Stimulated activated CD8-positive, alpha-beta memory T cell treated with anti-CD3 and anti-CD28 coated beads, Interleukin-15, amount 100 ng/mL, for 4 hours (primary cell): ENCODE results near the gene STEAP1B.
"Not testable (repeated sequence)": the region's sequence is repeated elsewhere in the genome, so short reads cannot be mapped to it uniquely, and the experiment has no call there.

Experiments used
- DNase-seq, 2 donors: peaks; one replicate each; pipeline ENCODE4 v3.0.0-alpha.2; 2020; ENCODE audit warnings: low read depth in 2 of 2

Gene STEAP1B

GRCh38 chr7:22496912-22497311, 3.1 kb downstream of the STEAP1B start:
- not testable (repeated sequence) for DNase-seq

DNA sequence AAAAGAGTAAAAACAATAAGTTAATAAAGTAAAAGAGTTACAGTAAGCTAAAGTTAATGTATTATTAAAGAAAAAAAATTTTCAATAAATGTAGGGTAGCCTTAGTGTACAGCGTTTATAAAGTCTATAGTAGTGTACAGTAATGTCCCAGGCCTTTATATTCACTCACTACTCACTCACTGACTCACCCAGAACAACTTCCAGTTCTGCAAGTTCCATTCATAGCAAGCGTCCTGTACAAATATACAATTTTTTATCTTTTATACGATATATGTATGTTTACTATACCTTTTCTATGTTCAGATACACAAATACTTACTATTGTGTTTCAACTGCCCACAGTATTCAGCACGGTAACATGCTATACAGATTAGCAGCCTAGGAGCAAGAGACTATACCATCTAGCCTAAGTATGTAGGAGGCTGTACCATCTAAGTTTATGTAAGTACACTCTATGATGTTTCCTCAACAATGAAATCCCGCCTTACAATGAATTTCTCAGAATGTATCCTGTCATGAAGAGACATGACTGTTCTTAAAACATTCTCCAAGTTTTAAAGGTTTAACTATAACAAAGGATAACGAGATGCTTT, 3.6 kb downstream of the STEAP1B start:
- DNase-seq = not testable (repeated sequence)

- not testable (repeated sequence) for DNase-seq
Measured at GRCh38 chr7:22493160-22493925, 6.6 kb downstream of the STEAP1B start.

DNA sequence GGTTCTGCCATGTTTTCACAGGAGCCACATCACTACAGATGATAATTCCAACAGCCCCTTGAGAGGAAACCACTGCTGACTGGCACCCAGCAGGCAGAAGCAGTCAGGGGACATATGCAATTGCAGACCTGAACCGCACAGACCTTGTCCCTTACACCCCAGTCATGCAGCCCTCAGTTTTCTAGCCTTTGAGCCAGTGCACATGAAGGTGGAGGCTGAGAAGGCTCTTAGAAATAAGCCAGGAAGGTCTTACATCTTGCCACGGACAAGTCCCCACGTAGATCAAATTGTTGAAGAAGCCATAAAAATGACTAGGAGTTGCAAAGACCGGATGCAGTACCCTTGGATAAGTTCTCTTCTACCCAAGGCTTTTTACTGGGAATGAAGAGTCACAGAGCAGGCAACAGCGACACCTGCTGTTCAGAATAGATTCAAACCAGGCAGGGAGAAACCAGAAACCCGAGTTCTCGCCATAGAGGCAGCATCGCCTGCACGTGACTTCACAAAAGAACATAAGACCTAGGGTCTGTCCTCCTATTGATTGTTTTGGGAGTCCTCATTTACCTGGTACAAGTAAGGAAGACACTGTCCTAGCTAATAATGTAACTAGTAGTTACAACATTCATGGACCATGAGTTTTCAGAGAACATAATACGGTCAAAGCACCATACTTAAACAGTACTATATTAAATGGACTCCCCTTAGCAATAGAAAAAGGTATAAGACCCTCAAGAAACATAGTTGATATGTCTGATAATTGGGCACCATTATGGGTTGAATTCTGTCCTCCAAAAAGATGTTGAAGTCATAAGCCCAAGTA, 11.1 kb downstream of the STEAP1B start:
- no peak for DNase-seq

DNA sequence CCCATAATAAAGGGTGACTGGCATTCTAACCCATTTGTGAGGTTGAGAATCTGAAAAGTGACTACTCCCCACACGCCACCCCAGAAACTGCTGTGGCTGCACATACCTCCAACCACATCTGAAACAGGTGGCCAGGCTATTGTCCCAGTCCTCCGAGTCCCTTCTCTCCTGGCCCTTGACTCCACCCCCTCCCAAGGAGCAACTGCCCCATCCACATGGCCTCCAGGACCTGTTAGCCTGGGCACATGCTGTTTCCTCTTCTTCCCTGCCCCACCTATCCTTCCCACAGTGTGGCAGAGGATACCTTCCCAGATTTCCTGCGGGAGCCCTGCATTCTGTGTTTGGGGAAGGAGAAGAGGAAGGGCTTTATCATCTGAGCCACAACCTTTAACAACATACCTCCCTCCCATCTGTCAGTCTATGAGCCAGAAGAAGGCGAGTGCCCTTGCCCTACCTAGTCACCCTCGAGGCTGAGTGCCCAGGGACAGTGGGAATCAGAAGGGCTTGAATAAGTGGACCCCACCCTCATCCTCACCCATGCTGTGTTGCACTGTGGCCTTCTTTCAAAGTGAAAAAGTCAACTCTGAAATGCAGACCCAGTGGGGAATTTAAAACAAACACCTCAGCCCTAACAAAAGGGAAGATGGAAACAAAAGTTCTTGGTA, 11.9 kb downstream of the STEAP1B start:
- DNase-seq = no peak

DNA sequence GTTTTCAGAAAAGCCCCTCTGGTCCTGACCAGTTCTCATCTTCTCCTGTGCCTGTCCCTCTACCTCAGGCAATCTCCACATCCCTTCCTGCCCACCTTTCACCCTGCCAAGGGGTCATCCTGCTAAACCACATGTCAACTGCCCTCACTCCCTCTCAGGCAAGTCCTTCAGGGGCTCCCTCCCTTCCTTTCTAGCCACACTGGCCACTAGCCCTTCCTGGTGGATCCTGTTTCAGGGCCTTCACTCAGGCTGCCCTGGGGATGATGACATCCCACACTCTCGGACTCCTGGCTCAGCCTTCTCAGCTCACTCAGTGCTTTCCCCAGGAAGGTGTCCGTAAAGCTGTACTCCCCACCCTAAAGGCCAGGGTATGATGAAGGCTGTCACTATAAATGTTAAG, 13.4 kb downstream of the STEAP1B start:
- DNase-seq = no peak

DNA sequence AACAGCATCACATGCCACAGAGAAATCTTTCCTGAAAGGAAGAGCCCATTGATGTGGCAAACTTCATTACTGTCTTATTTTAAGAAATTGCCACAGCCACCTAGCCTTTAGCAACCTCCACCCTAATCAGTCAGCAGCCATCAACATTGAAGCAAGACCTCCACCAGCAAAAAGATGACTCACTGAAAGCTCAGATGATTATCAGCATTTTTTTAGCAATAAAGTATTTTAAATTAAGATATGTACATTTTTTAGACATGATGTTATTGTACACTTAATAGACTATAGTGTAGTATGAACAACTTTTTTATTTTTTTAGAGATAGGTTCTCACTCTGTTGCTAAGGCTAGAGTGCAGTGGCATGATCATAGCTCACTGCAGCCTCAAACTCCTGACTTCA, 14.8 kb downstream of the STEAP1B start:
- no peak for DNase-seq

DNA sequence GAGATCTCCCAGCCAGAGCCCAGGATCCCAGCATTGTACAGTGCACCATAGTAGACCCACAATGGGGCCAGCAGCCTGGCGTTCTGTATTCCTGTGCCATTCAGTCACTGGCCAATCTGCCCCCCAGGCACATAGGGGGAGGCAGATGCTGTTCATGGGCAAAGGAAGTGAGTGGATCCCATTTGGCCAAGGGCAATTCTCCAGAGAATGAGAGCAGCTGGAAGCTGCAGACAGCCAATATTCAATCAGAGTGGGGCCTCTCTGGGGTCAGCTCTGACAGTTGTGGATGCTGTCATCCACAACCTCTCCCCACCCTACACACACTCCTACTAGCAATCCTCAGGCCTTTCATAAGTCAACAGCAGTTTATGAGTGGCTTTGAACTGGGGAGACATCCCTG, 17.5 kb downstream of the STEAP1B start:
- DNase-seq = no peak

DNA sequence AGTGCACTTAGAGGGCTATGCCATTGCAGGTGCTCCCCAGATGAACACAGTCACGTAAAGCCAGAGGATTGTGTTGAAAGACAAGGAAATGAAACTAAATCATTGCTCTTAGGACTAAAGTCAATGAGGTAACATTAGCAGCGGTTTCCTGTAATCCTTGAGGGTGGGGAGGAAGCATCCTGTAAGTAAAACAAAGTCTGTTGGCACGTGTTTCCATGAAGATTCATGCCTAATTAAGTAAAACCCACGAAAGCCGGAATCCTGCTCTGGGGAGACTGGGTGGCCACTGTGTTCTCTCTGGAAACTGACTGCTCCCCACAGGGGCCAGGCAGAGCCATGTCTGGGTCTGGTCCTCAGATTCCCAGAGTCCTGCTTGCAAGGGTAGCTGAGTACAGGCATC, 18.3 kb downstream of the STEAP1B start:
- no peak for DNase-seq

- no peak for DNase-seq
Measured at GRCh38 chr7:22480523-22481075, 19.4 kb downstream of the STEAP1B start.

DNA sequence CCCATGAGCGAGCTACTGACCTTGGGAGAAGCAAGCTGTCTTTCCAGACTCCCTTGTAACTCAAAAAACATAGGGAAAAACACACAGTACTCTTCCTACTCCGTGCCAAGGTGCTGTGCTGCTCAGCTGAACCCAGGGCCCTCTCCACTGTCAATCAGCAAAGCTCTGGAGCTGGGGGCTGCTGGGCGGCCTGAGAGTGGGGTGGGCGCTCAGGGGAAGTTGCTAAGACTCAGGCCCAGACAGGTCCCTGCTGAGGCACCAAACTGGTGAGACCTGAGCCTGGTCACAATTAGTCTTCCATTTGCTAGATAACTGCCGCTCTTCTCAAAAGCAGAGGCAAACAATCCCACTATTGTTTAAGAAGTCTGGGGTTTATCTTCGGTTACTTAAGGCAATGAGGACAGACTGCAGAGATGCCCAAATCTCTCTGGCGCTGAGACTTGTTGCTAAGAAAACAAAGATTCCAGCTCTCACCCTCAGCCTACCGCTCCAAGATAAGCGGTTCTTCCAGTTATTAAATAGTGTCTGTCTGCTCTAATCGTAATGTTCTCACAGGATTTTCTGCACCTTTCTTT, 22.0 kb downstream of the STEAP1B start:
- DNase-seq = no peak

DNA sequence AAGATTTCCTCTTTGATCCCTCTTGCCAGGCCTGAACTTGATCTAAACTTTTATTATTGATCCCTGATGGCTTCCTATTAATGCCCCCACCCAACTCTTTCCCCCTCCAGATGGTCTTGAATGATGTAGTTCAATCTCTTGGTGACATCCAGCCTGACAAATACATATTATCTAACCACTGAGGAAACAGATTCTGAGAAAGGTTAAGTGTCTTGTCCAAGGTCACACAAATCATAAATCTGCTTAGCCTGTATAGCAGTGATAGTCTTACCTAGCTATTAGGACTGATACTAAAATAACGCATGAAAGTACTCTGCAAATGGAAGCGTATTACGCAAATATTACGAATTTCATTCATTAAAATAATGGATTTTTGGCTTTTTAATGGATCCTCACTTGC, 22.7 kb downstream of the STEAP1B start:
- DNase-seq = no peak

- DNase-seq = no peak
Measured at GRCh38 chr7:22476824-22477223, 23.2 kb downstream of the STEAP1B start.

- DNase-seq = no peak
Measured at GRCh38 chr7:22474645-22475044, 25.3 kb downstream of the STEAP1B start.

GRCh38 chr7:22470981-22471380, 29.0 kb downstream of the STEAP1B start:
- no peak for DNase-seq

DNA sequence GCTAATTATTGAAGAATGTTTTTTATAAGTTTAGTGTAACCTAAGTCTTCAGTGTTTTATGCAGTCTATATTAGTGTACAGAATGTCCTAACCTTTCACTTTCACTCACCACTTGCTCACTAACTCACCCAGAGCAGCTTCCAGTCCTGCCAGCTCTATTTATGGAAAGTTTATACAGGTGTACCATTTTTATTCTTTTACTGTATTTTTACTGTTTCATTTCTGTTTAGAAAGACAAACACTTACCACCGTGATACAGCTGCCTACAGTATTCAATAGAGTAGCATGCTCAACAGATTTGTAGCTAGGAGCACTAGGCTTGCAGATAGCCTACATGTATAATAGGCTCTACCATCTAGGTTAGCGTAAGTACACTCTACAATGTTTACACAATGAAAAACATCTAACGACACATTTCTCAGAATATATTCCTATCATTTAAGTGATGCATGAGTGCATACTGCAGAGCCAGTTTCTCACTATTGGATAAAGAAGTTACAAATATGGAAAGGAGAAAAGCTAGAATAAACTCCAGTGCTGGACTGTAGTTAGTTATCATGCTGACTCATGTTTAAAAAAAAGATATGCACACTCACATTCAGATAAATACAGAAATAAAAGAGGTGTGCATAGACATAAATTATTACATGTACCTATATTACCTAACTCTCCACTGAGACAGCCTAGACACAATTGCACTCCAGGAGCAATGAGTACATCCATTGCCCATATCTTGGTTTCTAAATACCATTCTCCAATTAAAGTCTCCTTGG, 30.4 kb downstream of the STEAP1B start:
- no peak for DNase-seq

DNA sequence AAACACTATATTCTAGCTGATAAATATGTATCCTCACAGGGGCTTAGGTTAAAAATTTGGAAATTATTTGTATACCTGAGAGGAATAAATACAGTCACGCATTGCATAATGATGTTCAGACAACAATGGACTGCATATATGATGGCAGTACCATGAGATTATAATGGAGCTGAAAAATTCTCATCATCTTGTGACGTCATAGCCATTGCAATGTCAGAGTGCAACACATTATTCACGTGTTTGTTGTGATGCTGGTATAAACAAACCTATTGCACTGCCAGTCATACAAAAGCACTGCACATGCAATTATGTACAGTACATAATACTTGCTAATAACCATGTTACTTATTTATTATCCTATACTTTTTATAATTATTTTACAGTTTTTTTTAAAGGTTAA, 31.4 kb downstream of the STEAP1B start:
- no peak for DNase-seq

DNA sequence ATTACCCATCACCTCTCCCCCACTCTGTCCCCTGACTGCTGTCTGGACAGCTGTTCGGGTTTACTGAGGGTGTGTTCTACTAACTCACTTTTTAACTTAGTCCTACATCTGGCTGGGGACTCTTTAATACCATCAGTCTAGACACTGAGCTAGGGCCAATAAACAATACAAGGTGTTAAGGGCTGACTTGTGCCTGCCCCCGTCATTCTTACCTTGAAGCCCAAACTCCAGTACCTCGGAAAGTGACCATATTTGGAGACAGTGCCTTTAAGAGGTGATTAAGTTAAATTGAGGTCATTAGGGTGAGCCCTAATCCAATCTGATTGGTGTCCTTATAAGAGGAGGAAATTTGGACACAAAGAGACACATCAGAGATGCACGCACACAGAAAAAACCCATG, 35.7 kb downstream of the STEAP1B start:
- no peak for DNase-seq

- no peak for DNase-seq
Measured at GRCh38 chr7:22460363-22460988, 39.5 kb downstream of the STEAP1B start.

GRCh38 chr7:22457471-22457870, 42.5 kb downstream of the STEAP1B start:
- no peak for DNase-seq
